Tibial artery (tissue), 4 donors: ENCODE data around the gene SHMT2.
"Not testable (repeated sequence)": the region's sequence is repeated elsewhere in the genome, so short reads cannot be mapped to it uniquely, and the experiment has no call there.

Experiments
- DNase-seq, 2 donors: peaks; one replicate each; pipeline ENCODE4 v3.0.0-alpha.2; 2019
- H3K27ac ChIP-seq, 2 donors: fragments of 200-600 bp; sonication (generic) in 1 of 2; 1 replicate in 1 of 2; 2 replicates in 1 of 2; pipeline ENCODE4 v1.5.1; 2018 to 2019; ENCODE audit warnings: mild to moderate bottlenecking in 1 of 2
- H3K27me3 ChIP-seq, 2 donors: fragments of 200-600 bp; sonication (generic) in 1 of 2; one replicate each; pipeline versions ENCODE4 v1.5.1 to v1.6.0; 2016 to 2019
- H3K36me3 ChIP-seq, 3 donors: fragments of 200-600 bp; sonication (generic) in 2 of 3; one replicate each; pipeline ENCODE4 v1.5.1; 2016 to 2019; ENCODE audit warnings: mild to moderate bottlenecking in 2 of 3
- H3K4me1 ChIP-seq, 4 donors: fragments of 200-600 bp; sonication (generic) in 2 of 4; 1 replicate in 3 of 4; 2 replicates in 1 of 4; pipeline ENCODE4 v1.5.1; 2016 to 2019
- H3K4me3 ChIP-seq, 2 donors: fragments of 200-600 bp; sonication (generic) in 1 of 2; 1 replicate in 1 of 2; 2 replicates in 1 of 2; pipeline ENCODE4 v1.5.1; 2018 to 2019; ENCODE audit warnings: mild to moderate bottlenecking in 2 of 2
- H3K9me3 ChIP-seq, 3 donors: fragments of 200-600 bp; sonication (generic) in 1 of 3; one replicate each; pipeline ENCODE4 v1.5.1; 2016 to 2019
- intact Hi-C: fragments of 100-400 bp; cut with DNase I; formaldehyde crosslinking; loops from one replicate; pipeline ENCODE4 v1.15.0; 2023; ENCODE audit warnings: low total_unique reads
- TF ChIP-seq, protein P1 (sequence below), 2 experiments: fragments of 200-600 bp in 1 of 2; fragments of 450-650 bp in 1 of 2; IDR thresholded peaks; one replicate each; pipeline ENCODE4 v1.5.1; 2017 to 2019; ENCODE audit warnings: antibody characterized with exemption in 2 of 2, mild to moderate bottlenecking in 1 of 2, moderate library complexity in 1 of 2

The SHMT2 gene

DNA sequence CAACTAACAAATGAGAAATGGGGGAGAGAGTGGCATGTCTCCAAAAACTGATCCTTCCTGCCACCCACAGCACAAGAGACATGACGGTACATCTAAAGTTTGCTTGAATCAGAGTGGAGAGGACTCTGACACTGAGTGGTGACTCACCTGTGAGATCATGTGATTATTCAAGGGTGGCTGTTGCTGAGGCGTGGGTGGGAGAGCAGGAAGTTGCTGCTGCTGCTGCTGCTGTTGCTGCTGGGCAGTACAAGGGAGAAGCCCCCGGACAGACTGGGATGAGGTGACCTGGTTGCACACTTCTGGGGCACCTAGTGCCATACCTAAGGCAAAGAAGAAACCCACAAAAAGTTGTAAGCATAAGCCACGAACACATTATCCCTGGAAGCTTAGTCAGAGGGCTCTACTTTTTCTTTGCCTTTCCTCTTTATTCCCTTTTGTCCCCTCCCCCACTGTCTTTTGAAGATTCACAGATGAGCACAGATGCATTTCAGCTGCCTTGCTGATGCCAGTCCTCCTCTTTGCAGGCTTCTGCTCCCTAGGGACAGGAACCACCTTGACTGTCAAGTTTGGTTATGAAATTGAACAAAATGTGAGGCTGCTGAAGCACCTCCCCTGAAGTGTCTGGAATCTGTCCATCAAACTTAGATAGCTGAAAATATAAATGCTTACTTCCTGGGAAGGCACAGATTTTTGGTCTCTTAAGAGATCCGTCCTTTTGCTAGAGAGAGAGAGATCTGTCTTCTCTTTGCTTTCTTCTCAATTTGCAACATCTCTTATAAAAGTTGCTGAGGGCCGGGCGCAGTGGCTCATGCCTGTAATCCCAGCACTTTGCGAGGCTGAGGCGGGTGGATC is 50.9 kb downstream of the SHMT2 start:
- no peak for DNase-seq
- Histone ChIP-seq H3K36me3 (peaks cover 54 to 93% (median 76%) of the 10 kb centered on the region in 3 donors), H3K4me1 (peaks cover 0 to 6% (median 0%) of the 10 kb centered on the region in 4 donors), H3K4me3 (no peak overlapping the region), H3K27me3 (no peaks in the 10 kb centered on the region), H3K27ac (no peak overlapping the region), H3K9me3 (no peaks in the 10 kb centered on the region)
- TF ChIP-seq, protein P1, sequence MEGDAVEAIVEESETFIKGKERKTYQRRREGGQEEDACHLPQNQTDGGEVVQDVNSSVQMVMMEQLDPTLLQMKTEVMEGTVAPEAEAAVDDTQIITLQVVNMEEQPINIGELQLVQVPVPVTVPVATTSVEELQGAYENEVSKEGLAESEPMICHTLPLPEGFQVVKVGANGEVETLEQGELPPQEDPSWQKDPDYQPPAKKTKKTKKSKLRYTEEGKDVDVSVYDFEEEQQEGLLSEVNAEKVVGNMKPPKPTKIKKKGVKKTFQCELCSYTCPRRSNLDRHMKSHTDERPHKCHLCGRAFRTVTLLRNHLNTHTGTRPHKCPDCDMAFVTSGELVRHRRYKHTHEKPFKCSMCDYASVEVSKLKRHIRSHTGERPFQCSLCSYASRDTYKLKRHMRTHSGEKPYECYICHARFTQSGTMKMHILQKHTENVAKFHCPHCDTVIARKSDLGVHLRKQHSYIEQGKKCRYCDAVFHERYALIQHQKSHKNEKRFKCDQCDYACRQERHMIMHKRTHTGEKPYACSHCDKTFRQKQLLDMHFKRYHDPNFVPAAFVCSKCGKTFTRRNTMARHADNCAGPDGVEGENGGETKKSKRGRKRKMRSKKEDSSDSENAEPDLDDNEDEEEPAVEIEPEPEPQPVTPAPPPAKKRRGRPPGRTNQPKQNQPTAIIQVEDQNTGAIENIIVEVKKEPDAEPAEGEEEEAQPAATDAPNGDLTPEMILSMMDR (IDR thresholded peaks at IDR 0.05): no peak
- intact Hi-C loops: no loop called here

DNA sequence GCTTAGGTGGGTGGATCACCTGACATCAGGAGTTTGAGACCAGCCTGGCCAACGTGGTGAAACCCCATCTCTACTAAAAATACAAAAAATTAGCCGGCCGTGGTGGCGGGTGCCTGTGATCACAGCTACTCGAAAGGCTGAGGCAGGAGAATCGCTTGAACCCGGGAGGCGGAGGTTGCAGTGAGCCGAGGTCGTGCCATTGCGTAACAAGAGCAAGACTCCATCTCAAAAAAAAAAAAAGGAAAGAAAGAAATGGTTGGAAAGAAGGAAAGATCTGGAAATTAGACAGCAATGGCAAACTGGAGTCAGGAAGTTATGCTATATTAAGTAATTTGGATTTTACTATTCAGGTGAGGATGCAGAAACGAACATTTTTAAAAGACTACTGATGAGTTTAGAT is 52.6 kb downstream of the SHMT2 start:
- H3K27ac ChIP-seq, intact Hi-C loops, DNase-seq, H3K4me1 ChIP-seq, H3K9me3 ChIP-seq, H3K4me3 ChIP-seq, H3K27me3 ChIP-seq: not testable (repeated sequence)
- H3K36me3 ChIP-seq: peaks cover 49 to 93% (median 71%) of the 10 kb centered on the region in 3 donors
